Adrenal gland (tissue), 12 donors: ENCODE data around the gene TRIM38. TPM values are rescaled to one million over a fixed set of nuclear protein-coding genes. Genes with fewer than 3 reads are reported as not detected.
"Not testable (repeated sequence)": the region's sequence is repeated elsewhere in the genome, so short reads cannot be mapped to it uniquely, and the experiment has no call there.

Source experiments
- DNase-seq, 7 donors: peaks; one replicate each; pipeline ENCODE4 v3.0.0-alpha.2; 2019 to 2020
- H3K27ac ChIP-seq, 5 donors: fragments of 200-600 bp; sonication (generic) in 4 of 5; 1 replicate in 3 of 5; 2 replicates in 2 of 5; pipeline versions ENCODE4 v1.5.1 to v1.8.0; 2016 to 2020; ENCODE audit warnings: mild to moderate bottlenecking in 1 of 5
- H3K27me3 ChIP-seq: fragments of 200-600 bp; 2 replicates; pipeline ENCODE4 v1.8.0; 2021
- H3K36me3 ChIP-seq, 2 donors: fragments of 200-600 bp; replicated peaks in 1 of 2; 1 replicate in 1 of 2; 2 replicates in 1 of 2; pipeline versions ENCODE4 v1.5.1 to v1.8.0; 2018 to 2022
- H3K4me1 ChIP-seq, 2 donors: fragments of 200-600 bp; replicated peaks in 1 of 2; 1 replicate in 1 of 2; 2 replicates in 1 of 2; pipeline versions ENCODE4 v1.5.1 to v1.8.0; 2018 to 2021
- H3K4me3 ChIP-seq, 4 donors: fragments of 200-600 bp; sonication (generic) in 3 of 4; one replicate each; pipeline ENCODE4 v1.5.1; 2016 to 2018
- H3K9me3 ChIP-seq, 3 donors: fragments of 200-600 bp; sonication (generic) in 1 of 3; replicated peaks in 1 of 3; 1 replicate in 2 of 3; 2 replicates in 1 of 3; pipeline versions ENCODE4 v1.5.1 to v1.8.0; 2016 to 2021
- POLR2A ChIP-seq, 2 donors: fragments of 450-650 bp; IDR thresholded peaks; one replicate each; pipeline ENCODE4 v1.6.1; 2017; ENCODE audit warnings: antibody characterized with exemption in 2 of 2, mild to moderate bottlenecking in 2 of 2, moderate library complexity in 1 of 2
- WGBS, 4 donors: extraction: QIAGEN DNeasy Blood & Tissue Kit in 2 of 4; methylation state at CpG; one replicate each; pipeline versions ENCODE4 v1.1.5 to v1.1.7; 2013 to 2017; 5-methylcytosine and 5-hydroxymethylcytosine counted together
- intact Hi-C, 2 donors: fragments of 100-400 bp; cut with DNase I; formaldehyde crosslinking; loops; one replicate each; pipeline versions ENCODE4 v1.14.1 to v1.15.0; 2022 to 2023
- polyA plus RNA-seq, 3 donors: library from polyadenylated mRNA; stranded (reverse); fragments of 200-250 nt in 2 of 3; fragments of 350-450 nt in 1 of 3; fragmentation: Illumina TruSeq in 1 of 3; extraction: RNeasy Lipid Tissue Mini Kit (QIAGEN cat#74804) in 1 of 3; gene quantifications; one replicate each; pipeline ENCODE4 v1.2.3, GENCODE V29; 2013 to 2014
- total RNA-seq, 9 donors: library from RNA; depleted of rRNA in 4 of 9; stranded (reverse); fragments of >200 nt in 4 of 9; fragments of 120-200 nt in 1 of 9; fragmentation: NEBNext Ultra II Directional in 1 of 9; extraction: Animal tissue kit (Norgen Biotek cat#: 25700) in 1 of 9; gene quantifications; one replicate each; pipeline versions ENCODE4 v1.1.0 to v1.2.4, GENCODE V29; 2013 to 2023
- TF ChIP-seq, protein P1 (sequence below), 6 experiments: fragments of 450-650 bp in 4 of 6; fragments of 200-600 bp in 2 of 6; sonication (generic) in 1 of 6; IDR thresholded peaks; 1 replicate in 5 of 6; 2 replicates in 1 of 6; pipeline versions ENCODE4 v1.5.1 to v1.8.0; 2016 to 2021; ENCODE audit warnings: antibody characterized with exemption in 6 of 6, mild to moderate bottlenecking in 2 of 6, moderate library complexity in 1 of 6
- donor health status: healthy with polysubstance abuse.
- donor health status: Bipolar disorder and iron deficiency.
- donor health status: DM: yes; HTN: yes; CAD: no.
- donor health status: DM: no; HTN: no; CAD: no.
- donor health status: DM: no; HTN: no; CAD: no.
- donor health status: DM: yes; HTN: yes; CAD: no.

Gene TRIM38
- total and polyA plus RNA-seq, 12 donors, result 5.7 to 15.6 (median 9.8) TPM

DNA sequence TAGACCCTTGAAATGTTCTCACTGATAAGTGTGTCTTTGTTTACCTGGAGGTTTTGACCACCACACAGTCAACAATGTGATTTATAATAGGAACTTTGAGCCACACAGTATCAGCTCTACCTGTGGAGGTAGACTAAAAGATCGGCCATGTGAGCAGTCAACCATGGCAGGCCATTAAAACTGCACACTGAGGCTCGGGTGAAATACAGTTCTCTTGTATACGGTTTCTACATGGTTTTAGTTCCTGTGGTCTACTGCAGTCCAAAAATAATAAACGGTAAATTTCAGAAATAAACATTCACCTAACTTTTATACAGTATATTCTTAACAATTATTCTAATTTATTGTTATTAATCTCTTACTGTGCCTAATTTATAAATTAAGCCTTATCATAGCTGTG lies 47.2 kb downstream of the TRIM38 start:
- Histone ChIP-seq H3K27me3 (no peaks in the 10 kb centered on the region), H3K4me3 (no peak overlapping the region), H3K27ac (no peak overlapping the region), H3K4me1 (no peaks in the 10 kb centered on the region), H3K36me3 (no peaks in the 10 kb centered on the region), H3K9me3 (no peaks in the 10 kb centered on the region)
- no peak for DNase-seq
- intact Hi-C loops, result no loop called here
- 85 to 92% (median 86%) methylated on average over 4 of the region's 4 CpGs for WGBS, 4 donors
- no peak for TF ChIP-seq POLR2A (IDR thresholded peaks at IDR 0.05)
- TF ChIP-seq, protein P1, sequence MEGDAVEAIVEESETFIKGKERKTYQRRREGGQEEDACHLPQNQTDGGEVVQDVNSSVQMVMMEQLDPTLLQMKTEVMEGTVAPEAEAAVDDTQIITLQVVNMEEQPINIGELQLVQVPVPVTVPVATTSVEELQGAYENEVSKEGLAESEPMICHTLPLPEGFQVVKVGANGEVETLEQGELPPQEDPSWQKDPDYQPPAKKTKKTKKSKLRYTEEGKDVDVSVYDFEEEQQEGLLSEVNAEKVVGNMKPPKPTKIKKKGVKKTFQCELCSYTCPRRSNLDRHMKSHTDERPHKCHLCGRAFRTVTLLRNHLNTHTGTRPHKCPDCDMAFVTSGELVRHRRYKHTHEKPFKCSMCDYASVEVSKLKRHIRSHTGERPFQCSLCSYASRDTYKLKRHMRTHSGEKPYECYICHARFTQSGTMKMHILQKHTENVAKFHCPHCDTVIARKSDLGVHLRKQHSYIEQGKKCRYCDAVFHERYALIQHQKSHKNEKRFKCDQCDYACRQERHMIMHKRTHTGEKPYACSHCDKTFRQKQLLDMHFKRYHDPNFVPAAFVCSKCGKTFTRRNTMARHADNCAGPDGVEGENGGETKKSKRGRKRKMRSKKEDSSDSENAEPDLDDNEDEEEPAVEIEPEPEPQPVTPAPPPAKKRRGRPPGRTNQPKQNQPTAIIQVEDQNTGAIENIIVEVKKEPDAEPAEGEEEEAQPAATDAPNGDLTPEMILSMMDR (IDR thresholded peaks at IDR 0.05), result no peak

DNA sequence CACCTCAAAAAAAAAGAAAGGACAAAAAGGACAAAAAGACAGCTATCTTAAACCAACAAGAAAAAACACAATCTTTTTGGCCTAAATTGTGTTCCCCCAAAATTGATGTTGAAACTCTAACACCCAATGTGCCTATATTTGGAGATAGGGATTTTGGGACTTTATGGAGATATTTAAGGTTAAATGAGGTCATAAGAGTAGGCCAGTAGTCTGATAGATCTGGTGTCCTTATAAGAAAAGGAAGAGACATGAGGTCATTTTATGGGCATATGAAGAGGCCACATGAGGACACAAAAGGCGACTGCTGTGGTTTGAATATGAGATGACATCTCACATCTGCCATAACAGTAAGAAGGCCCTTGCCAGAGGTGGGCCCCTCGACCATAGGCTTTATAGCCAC lies 49.5 kb downstream of the TRIM38 start:
- no peak overlapping the region for H3K4me3 ChIP-seq
- H3K27ac ChIP-seq, result no peak overlapping the region
- WGBS, 4 donors, result 89 to 94% (median 92%) methylated on average over 2 of the region's 2 CpGs
- intact Hi-C loops, result no loop called here
- H3K9me3 ChIP-seq, result no peaks in the 10 kb centered on the region
- TF ChIP-seq, protein P1 (IDR thresholded peaks at IDR 0.05), result no peak
- no peak for TF ChIP-seq POLR2A (IDR thresholded peaks at IDR 0.05)
- H3K4me1 ChIP-seq, result no peaks in the 10 kb centered on the region
- H3K36me3 ChIP-seq, result no peaks in the 10 kb centered on the region
- no peaks in the 10 kb centered on the region for H3K27me3 ChIP-seq
- no peak for DNase-seq

DNA sequence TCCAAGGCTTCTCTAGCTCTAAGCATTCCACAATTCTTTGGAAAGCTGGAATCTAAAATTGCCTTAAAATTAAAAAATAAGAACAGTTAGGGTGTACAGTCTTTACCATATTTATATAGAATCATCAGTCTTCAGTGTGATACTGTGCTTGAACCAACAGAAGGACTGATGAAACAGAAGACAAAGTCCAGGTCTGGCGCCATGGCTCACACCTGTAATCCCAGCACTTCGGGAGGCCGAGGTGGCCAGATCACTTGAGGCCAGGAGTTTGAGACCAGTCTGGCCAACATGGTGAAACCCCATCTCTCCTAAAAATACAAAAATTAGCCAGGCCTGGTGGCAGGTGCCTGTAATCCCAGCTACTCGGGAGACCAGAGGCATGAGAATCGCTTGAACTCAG lies 51.8 kb downstream of the TRIM38 start:
- H3K4me1 ChIP-seq, H3K9me3 ChIP-seq, H3K36me3 ChIP-seq, H3K27me3 ChIP-seq, DNase-seq, intact Hi-C loops, H3K27ac ChIP-seq, H3K4me3 ChIP-seq: not testable (repeated sequence)
- WGBS, 4 donors, result 93 to 100% (median 99%) methylated on average over 3 to 5 of the region's 5 CpGs

DNA sequence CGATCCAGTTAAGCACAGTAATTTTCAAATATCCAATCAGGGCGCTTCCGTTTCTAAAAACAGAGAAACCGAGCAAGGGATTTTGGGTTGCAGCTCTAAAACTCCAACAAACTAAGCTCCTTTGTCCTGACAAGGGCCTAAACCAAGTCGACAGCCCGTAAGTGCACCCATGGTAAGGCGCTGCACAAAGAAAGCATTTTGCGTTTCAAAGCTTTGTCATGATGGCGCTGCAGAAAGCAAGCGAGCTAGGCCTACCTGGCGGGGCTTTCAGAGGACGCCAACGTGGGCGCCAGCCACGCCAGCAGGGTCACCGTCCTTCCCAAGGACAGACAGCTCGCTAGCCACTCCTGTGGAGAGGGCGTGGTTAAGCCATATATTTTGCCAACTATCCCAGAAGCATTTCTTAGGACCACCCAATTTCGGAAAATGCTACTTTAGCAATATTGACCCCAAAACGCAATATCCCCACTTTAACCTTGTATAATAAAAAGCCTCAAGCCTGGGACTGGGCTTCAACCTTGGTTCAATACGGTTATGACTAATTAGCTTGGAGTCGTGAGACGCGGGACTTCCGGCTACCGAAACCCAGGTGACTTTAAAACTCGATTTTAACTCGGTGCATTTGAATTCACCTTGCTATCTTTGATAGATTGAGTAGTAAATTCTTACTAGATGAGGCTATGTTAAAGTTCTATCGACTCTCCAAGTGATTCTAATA lies 53.8 kb downstream of the TRIM38 start:
- Histone ChIP-seq H3K27me3 (no peaks in the 10 kb centered on the region), H3K36me3 (no peaks in the 10 kb centered on the region), H3K4me1 (peaks cover 0 to 7% of the 10 kb centered on the region in 2 donors), H3K4me3 (peak overlapping the region in 1 of 4 donors; percentile 32), H3K9me3 (no peaks in the 10 kb centered on the region), H3K27ac (peak overlapping the region in 2 of 5 donors; percentile 16 to 35)
- DNase-seq, result peak in 1 of 7 donors; percentile 37
- no peak for TF ChIP-seq POLR2A (IDR thresholded peaks at IDR 0.05)
- TF ChIP-seq, protein P1 (IDR thresholded peaks at IDR 0.05), result no peak
- intact Hi-C loops, result no loop called here
- 46 to 66% (median 52%) methylated on average over 25 to 29 of the region's 29 CpGs for WGBS, 4 donors
